22Rv1 (cell line): ENCODE measurements around the gene MTMR12.

ENCODE experiments used
- ZFX ChIP-seq: fragments of 450-650 bp; IDR thresholded peaks from 2 replicates; pipeline ENCODE4 v1.6.1; 2017; ENCODE audit warnings: antibody characterized with exemption, borderline replicate concordance
- TF ChIP-seq, protein P1 (sequence below): fragments of 450-650 bp; IDR thresholded peaks from 2 replicates; pipeline ENCODE4 v1.5.1; 2017; ENCODE audit warnings: mild to moderate bottlenecking

DNA sequence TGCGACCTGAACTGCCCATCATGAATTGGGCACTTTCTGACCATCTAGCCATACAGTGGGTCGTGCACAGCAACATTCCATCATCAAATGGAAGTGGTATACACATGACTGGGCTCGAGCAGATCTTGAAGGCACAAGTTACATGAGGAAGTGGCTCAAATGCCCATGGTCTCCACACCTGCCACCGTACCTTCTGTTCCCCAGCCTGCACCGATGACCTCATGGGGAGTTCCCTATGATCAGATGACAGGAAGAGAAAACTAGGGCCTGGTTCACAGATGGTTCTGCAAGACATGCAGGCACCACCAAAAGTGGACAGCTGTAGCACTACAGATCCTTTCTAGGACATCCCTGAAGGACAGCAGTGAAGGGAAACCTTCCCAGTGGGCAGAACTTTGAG, 21.8 kb downstream of the MTMR12 start:
- TF ChIP-seq, protein P1, sequence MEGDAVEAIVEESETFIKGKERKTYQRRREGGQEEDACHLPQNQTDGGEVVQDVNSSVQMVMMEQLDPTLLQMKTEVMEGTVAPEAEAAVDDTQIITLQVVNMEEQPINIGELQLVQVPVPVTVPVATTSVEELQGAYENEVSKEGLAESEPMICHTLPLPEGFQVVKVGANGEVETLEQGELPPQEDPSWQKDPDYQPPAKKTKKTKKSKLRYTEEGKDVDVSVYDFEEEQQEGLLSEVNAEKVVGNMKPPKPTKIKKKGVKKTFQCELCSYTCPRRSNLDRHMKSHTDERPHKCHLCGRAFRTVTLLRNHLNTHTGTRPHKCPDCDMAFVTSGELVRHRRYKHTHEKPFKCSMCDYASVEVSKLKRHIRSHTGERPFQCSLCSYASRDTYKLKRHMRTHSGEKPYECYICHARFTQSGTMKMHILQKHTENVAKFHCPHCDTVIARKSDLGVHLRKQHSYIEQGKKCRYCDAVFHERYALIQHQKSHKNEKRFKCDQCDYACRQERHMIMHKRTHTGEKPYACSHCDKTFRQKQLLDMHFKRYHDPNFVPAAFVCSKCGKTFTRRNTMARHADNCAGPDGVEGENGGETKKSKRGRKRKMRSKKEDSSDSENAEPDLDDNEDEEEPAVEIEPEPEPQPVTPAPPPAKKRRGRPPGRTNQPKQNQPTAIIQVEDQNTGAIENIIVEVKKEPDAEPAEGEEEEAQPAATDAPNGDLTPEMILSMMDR, result no peak
- TF ChIP-seq ZFX, result no peak
